Parathyroid adenoma (tissue), 2 donors: Measurements from ENCODE around the gene CYP24A1.

Source experiments
- H2AFZ ChIP-seq: fragments of 300-600 bp; sonication (generic); one replicate; pipeline ENCODE4 v1.7.0; 2017; ENCODE audit warnings: antibody characterized with exemption, mild to moderate bottlenecking
- H3K27ac ChIP-seq: fragments of 300-600 bp; sonication (generic); one replicate; pipeline ENCODE4 v1.7.0; 2017
- H3K27me3 ChIP-seq: fragments of 300-600 bp; sonication (generic); one replicate; pipeline ENCODE4 v1.7.0; 2017; ENCODE audit warnings: low read length; ENCODE audit not compliant: control insufficient read depth, insufficient read depth
- H3K36me3 ChIP-seq: fragments of 300-600 bp; sonication (generic); one replicate; pipeline ENCODE4 v1.7.0; 2017; ENCODE audit warnings: low read length; ENCODE audit not compliant: control insufficient read depth, insufficient read depth
- H3K4me1 ChIP-seq: fragments of 300-600 bp; sonication (generic); one replicate; pipeline ENCODE4 v1.7.0; 2017; ENCODE audit warnings: control low read depth
- H3K4me2 ChIP-seq: fragments of 300-600 bp; sonication (generic); one replicate; pipeline ENCODE4 v1.7.0; 2017; ENCODE audit warnings: low read length
- H3K4me3 ChIP-seq: fragments of 300-600 bp; sonication (generic); one replicate; pipeline ENCODE4 v1.7.0; 2017; ENCODE audit warnings: low read depth, low read length
- H3K79me2 ChIP-seq: fragments of 300-600 bp; sonication (generic); one replicate; pipeline ENCODE4 v1.7.0; 2017; ENCODE audit warnings: control low read depth
- H3K9ac ChIP-seq: fragments of 300-600 bp; sonication (generic); one replicate; pipeline ENCODE4 v1.7.0; 2017; ENCODE audit warnings: mild to moderate bottlenecking
- H3K9me3 ChIP-seq: fragments of 300-600 bp; sonication (generic); one replicate; pipeline ENCODE4 v1.7.0; 2017; ENCODE audit warnings: low read length; ENCODE audit not compliant: control insufficient read depth
- TF ChIP-seq, protein P1 (sequence below): fragments of 300-600 bp; sonication (generic); IDR thresholded peaks from one replicate; pipeline ENCODE4 v1.7.0; 2017; ENCODE audit warnings: antibody characterized with exemption, mild to moderate bottlenecking
- donor health status: primary hyperparathyroidism.

Gene CYP24A1

DNA sequence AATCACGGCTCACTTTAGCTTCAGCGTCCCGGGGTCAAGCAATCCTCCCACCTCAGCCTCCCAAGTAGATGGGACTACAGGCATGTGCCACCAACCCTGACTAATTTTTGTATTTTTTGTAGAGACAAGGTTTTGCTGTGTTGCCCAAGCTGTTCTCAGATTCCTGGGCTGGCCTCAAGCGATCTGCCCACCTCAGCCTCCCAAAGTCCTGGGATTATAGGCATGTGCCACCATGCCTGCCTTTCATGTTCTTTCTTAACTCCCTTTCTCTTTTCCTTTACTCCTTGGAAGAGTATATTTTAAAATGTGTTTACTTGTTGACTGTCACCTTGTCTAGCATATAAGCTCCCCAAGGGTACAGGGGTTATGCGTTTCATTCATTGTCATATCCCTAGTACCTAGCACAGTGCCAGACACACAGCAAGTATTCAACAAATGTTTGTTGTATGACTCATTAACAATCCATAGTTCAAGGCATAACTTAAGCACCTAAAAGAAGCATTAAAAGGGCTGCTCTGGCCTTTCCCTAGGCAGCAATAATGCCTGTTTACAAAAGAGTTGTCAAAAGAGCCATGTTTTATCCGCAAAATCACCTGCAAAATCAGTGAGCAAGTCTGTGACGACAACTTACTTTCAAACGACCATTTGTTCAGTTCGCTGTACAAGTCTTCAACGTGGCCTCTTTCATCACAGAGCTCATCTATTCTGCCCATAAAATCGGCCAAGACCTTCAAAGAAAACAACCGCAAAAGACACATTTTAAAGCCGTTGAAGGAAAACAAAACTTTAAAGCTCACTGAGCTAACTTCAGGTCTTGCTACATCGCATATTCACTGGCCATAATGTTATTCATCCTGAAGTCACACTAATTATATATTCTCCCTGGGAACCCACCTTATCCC is 4.6 kb downstream of the CYP24A1 start:
- no peak overlapping the region for H2AFZ ChIP-seq
- no peaks in the 10 kb centered on the region for H3K4me1 ChIP-seq
- TF ChIP-seq, protein P1, sequence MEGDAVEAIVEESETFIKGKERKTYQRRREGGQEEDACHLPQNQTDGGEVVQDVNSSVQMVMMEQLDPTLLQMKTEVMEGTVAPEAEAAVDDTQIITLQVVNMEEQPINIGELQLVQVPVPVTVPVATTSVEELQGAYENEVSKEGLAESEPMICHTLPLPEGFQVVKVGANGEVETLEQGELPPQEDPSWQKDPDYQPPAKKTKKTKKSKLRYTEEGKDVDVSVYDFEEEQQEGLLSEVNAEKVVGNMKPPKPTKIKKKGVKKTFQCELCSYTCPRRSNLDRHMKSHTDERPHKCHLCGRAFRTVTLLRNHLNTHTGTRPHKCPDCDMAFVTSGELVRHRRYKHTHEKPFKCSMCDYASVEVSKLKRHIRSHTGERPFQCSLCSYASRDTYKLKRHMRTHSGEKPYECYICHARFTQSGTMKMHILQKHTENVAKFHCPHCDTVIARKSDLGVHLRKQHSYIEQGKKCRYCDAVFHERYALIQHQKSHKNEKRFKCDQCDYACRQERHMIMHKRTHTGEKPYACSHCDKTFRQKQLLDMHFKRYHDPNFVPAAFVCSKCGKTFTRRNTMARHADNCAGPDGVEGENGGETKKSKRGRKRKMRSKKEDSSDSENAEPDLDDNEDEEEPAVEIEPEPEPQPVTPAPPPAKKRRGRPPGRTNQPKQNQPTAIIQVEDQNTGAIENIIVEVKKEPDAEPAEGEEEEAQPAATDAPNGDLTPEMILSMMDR = no peak
- no peak overlapping the region for H3K4me2 ChIP-seq
- no peaks in the 10 kb centered on the region for H3K79me2 ChIP-seq
- no peak overlapping the region for H3K9ac ChIP-seq
- no peaks in the 10 kb centered on the region for H3K9me3 ChIP-seq
- peaks cover 11% of the 10 kb centered on the region for H3K27me3 ChIP-seq
- no peaks in the 10 kb centered on the region for H3K36me3 ChIP-seq
- no peak overlapping the region for H3K27ac ChIP-seq
- H3K4me3 ChIP-seq = no peak overlapping the region

DNA sequence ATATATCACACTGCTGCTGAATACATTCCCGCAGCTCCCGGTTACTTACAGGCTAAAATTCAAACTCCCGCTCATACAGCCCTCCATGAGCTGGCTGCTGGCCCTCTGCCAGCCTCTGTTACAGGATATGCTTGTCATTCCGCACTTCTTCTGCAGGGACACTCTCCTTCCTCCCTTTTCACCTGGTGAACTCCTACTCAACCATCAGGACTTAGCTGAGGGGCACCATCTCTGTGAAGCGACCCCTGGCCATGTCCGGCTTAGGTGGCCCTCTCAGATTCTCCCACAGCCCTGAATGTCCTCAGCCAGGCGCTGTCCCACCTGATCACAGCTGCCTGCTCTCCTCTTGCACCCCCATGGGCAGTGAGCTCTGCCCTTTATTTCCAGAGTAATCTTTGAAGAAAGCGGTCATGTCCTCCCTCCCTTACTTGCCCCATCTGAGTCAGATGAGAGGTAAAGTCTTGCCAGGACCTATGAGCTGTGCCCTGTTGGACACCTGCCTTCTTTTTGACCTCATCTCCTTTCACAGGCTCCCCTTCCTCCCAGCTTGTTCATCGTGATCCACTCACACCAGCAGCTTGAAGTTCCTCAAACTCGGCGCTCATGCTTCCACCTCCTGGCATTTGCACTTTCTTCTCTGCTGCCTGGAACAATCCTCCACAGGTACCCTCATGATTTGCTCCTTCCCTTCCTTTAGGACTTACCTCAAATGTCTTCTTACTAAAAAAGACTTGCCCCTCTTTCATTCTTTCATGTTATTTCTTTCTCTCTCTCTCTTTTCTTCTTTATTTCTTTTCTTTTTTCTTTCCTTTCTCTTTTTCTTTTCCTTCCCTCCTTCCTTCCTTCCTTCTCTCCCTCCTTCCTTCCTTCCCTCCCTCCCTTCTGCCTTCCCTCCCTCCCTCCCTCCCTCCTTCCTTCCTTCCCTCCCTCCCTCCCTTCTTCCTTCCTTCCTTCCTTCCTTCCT is 5.6 kb downstream of the CYP24A1 start:
- H3K9me3 ChIP-seq = no peaks in the 10 kb centered on the region
- H3K4me3 ChIP-seq = no peak overlapping the region
- TF ChIP-seq, protein P1 = no peak
- no peak overlapping the region for H3K4me2 ChIP-seq
- no peaks in the 10 kb centered on the region for H3K36me3 ChIP-seq
- no peak overlapping the region for H3K27ac ChIP-seq
- no peaks in the 10 kb centered on the region for H3K79me2 ChIP-seq
- no peaks in the 10 kb centered on the region for H3K4me1 ChIP-seq
- no peak overlapping the region for H3K9ac ChIP-seq
- no peak overlapping the region for H2AFZ ChIP-seq
- H3K27me3 ChIP-seq = peaks cover 5% of the 10 kb centered on the region

DNA sequence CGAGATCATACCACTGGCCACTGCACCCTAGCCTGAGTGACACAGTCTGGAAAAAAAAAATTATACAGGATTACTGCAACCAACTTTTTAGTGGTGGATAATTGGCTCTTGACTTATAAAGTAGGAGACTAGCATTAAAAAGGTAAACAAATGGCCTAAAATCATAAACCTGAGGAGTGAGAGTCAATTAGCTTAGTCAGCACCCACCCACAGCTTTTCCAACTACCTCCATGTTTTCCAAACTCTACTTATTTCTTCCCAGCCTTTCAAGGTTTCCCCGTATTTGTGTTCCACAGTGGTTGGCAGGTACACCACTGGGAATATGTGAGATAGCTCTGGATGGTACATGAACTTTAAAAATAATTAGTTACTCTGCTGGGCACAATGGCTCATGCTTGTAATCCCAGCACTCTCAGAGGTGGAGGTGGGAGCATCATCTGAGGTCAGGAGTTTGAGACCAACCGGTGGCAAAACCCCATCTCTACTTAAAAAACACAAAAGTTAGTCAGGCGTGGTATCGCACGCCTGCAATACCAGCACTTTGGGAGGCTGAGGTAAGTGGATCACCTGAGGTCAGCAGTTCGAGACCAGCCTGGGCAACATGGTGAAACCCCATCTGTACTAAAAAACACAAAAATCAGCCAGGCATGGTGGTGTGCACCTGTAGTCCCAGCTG is 6.7 kb downstream of the CYP24A1 start:
- no peak overlapping the region for H3K4me2 ChIP-seq
- TF ChIP-seq, protein P1 = no peak
- H3K4me1 ChIP-seq = no peaks in the 10 kb centered on the region
- no peaks in the 10 kb centered on the region for H3K27me3 ChIP-seq
- no peak overlapping the region for H3K4me3 ChIP-seq
- no peaks in the 10 kb centered on the region for H3K9me3 ChIP-seq
- H3K27ac ChIP-seq = no peak overlapping the region
- H3K9ac ChIP-seq = no peak overlapping the region
- H3K79me2 ChIP-seq = no peaks in the 10 kb centered on the region
- H3K36me3 ChIP-seq = no peaks in the 10 kb centered on the region
- H2AFZ ChIP-seq = no peak overlapping the region

DNA sequence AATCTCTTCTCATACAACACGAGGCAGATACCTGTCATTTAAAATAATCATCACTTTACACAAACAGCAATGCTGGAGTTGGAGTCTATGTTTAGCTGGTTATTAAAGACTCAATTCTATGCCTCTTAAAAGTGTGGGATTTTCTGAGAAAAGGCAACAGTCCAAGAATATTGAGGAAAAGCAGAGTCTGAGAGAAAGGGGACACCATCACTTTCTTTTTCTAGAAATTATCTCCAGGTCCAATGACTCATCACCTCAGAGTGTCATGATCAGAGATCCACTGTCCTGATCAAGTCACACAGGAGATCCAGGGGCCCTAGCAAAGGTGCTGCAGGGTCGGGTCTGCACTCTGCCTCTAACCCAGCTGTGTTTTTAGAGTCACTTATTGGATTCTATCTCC is 8.0 kb downstream of the CYP24A1 start:
- no peak overlapping the region for H3K27ac ChIP-seq
- TF ChIP-seq, protein P1 = no peak
- no peak overlapping the region for H3K4me3 ChIP-seq
- H3K4me2 ChIP-seq = no peak overlapping the region
- no peak overlapping the region for H3K9ac ChIP-seq
- H2AFZ ChIP-seq = no peak overlapping the region
- no peaks in the 10 kb centered on the region for H3K79me2 ChIP-seq
- H3K27me3 ChIP-seq = no peaks in the 10 kb centered on the region
- no peaks in the 10 kb centered on the region for H3K4me1 ChIP-seq
- no peaks in the 10 kb centered on the region for H3K36me3 ChIP-seq
- no peaks in the 10 kb centered on the region for H3K9me3 ChIP-seq
